Uterus (tissue), 2 donors: ENCODE measurements around the gene AUTS2.

Source experiments
- POLR2A ChIP-seq, 2 donors: fragments of 450-650 bp; IDR thresholded peaks; one replicate each; pipeline ENCODE4 v1.6.1; 2016; ENCODE audit warnings: antibody characterized with exemption in 2 of 2, mild to moderate bottlenecking in 1 of 2, moderate library complexity in 1 of 2
- TF ChIP-seq, protein P1 (sequence below), 4 experiments: fragments of 200-600 bp in 2 of 4; fragments of 450-650 bp in 2 of 4; sonication (generic) in 2 of 4; IDR thresholded peaks; one replicate each; pipeline ENCODE4 v1.5.1; 2016 to 2019; ENCODE audit warnings: antibody characterized with exemption in 4 of 4, mild to moderate bottlenecking in 2 of 4, moderate library complexity in 1 of 4

DNA sequence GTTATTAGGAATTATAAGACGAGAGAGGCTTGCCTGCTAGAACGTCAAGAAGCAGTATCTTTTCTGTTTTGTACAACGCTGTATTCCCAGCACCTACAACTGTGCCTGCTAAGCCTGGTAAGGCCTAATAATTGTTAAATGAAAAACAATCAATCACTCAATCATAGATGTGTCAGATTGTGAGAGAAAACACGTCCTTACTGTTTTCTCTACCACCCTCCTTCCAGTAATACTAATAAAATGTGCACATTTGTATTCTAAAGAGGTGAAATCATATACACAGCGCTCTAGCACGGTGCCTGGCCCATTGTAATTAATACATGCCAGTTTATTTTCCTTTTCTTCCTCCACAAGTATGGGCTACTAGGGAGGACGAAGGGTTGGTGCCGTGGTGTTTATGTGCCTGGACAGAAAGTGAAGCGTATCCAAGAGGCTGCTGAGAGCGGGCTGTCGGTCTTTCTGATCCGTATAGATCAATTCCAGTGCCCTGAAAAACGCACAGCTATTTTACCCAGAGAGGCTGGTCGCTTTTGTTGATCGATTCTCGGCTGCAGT, 1.5 kb upstream of the AUTS2 start:
- TF ChIP-seq, protein P1, sequence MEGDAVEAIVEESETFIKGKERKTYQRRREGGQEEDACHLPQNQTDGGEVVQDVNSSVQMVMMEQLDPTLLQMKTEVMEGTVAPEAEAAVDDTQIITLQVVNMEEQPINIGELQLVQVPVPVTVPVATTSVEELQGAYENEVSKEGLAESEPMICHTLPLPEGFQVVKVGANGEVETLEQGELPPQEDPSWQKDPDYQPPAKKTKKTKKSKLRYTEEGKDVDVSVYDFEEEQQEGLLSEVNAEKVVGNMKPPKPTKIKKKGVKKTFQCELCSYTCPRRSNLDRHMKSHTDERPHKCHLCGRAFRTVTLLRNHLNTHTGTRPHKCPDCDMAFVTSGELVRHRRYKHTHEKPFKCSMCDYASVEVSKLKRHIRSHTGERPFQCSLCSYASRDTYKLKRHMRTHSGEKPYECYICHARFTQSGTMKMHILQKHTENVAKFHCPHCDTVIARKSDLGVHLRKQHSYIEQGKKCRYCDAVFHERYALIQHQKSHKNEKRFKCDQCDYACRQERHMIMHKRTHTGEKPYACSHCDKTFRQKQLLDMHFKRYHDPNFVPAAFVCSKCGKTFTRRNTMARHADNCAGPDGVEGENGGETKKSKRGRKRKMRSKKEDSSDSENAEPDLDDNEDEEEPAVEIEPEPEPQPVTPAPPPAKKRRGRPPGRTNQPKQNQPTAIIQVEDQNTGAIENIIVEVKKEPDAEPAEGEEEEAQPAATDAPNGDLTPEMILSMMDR (IDR thresholded peaks at IDR 0.05): no peak
- TF ChIP-seq POLR2A (IDR thresholded peaks at IDR 0.05): no peak
